8988T (cell line): ENCODE measurements around the gene CALML6.
"Not testable (repeated sequence)": the region's sequence is repeated elsewhere in the genome, so short reads cannot be mapped to it uniquely, and the experiment has no call there.

Source experiments
- DNase-seq: peaks from one replicate; pipeline ENCODE4 v3.0.0; 2011

The CALML6 gene, protein sequence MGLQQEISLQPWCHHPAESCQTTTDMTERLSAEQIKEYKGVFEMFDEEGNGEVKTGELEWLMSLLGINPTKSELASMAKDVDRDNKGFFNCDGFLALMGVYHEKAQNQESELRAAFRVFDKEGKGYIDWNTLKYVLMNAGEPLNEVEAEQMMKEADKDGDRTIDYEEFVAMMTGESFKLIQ

GRCh38 chr1:1914971-1915692 lies at the start of gene CALML6:
Gene CALML6, plus strand, starts transcription at chr1:1915260. Its CDS starts 21 bp downstream, at chr1:1915281.
- no peak for DNase-seq

GRCh38 chr1:1867164-1867563 lies 47.9 kb upstream of the CALML6 start:
- no peak for DNase-seq

- no peak for DNase-seq
Measured at GRCh38 chr1:1869469-1869868, 45.6 kb upstream of the CALML6 start.

- no peak for DNase-seq
Measured at GRCh38 chr1:1872329-1872994, 42.6 kb upstream of the CALML6 start.

- DNase-seq: no peak
Measured at GRCh38 chr1:1873186-1873585, 41.9 kb upstream of the CALML6 start.

DNA sequence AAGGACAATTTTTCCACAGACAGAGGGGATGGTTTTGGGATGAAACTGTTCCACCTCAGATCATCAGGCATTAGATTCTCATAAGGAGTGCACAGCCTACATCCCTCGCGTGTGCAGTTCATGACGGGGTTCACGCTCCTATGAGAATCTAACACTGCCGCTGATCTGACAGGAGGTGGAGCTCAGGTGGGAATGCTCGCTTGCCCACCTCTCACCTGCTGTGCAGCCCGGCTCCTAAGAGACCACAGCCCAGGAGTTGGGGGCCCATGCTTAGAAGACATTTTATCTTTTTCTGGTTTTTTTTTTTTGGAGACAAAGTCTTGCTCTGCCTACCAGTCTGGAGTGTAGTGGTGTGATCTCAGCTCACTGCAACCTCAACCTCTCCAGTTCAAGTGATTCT lies 40.2 kb upstream of the CALML6 start:
- DNase-seq: no peak

DNA sequence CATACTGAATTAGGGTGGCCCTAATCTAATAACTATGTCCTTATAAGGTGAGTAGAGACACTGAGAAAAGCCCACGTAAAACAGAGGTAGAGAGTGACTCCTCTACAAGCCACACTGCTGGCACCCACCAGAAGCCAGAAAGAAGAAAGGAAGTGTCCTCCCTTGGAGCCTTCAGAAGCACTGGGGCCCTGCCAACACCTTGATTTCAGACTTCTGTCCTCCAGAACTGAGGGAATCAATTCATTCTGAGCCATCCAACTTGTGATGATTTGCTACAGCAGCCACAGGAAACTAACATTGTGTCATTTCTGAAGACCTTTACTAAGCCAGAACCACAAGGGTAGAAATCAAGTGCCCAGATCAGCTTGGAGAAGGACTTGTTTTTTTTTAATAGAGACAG lies 39.1 kb upstream of the CALML6 start:
- DNase-seq: no peak

GRCh38 chr1:1876335-1876930 lies 38.6 kb upstream of the CALML6 start:
- no peak for DNase-seq

GRCh38 chr1:1877865-1878436 lies 37.1 kb upstream of the CALML6 start:
- DNase-seq: no peak

GRCh38 chr1:1879942-1880341 lies 35.1 kb upstream of the CALML6 start:
- DNase-seq: no peak

DNA sequence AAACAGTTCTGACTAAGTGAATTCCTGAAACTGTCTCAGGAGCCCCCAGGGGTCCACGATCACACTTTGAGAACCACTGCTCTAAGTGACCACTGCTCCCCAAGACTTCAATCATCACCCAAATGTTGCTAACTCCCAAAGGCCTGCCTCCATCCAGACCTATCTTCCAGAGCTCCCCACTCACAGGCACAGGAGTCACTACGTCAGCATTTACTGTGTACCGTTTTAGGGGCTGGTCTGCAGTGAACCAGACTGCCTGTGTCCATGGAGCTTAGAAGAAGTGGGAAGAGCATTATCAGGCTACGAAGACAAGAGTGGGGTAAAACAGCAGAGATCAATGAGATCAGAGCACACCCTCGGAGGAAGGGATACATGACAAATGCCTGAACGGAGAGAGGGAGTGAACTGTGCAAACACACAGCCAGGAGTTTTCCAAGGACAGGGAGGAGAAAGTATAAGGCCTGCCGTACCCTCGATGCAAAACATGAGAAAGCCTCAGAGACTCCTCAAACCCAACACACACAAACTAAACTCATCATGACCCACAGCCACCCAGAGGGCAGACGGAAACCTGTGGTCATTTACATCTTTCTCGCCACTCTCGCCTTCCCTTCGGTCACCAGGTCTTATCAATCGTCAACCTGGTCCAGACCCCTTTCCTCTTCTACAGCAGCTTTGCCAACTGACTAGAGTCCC lies 34.3 kb upstream of the CALML6 start:
- no peak for DNase-seq

DNA sequence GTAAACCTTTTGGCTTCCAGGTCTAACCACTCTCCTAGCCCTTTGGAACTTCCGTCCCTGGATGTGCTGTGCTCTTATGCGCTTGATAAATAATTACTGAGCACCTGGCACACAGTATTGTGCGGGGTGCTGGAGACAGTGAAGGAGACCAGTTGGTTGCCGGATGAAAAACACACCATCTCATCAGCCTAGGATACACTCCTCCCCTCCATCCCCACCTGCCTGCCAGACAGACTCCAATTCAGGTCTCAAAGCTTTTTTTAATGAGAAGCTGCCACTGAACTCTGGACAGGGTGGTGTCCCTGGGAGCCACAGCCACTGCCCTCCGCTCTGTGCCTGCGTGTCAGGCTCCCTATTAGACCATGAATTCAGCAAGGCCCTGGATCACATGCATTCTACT lies 33.3 kb upstream of the CALML6 start:
- DNase-seq: no peak

GRCh38 chr1:1883092-1883873 lies 31.8 kb upstream of the CALML6 start:
- DNase-seq: no peak

DNA sequence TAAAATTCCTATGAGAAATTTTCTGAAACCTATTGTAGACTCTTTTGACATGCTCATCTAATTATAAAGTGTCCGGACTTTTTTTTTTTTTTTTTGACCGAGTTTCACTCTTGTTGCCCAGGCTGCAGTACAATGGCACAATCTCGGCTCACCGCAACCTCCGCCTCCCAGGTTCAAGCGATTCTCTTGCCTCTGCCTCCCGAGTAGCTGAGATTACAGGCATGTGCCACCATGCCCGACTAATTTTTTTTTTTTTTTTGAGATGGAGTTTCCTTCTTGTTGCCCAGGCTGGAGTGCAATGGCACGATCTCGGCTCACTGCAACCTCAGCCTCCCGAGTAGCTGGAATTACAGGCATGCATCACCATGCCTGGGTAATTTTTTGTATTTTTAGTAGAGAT lies 31.2 kb upstream of the CALML6 start:
- not testable (repeated sequence) for DNase-seq

- DNase-seq: no peak
Measured at GRCh38 chr1:1889090-1889750, 25.8 kb upstream of the CALML6 start.

- DNase-seq: no peak
Measured at GRCh38 chr1:1889847-1890505, 25.1 kb upstream of the CALML6 start.

DNA sequence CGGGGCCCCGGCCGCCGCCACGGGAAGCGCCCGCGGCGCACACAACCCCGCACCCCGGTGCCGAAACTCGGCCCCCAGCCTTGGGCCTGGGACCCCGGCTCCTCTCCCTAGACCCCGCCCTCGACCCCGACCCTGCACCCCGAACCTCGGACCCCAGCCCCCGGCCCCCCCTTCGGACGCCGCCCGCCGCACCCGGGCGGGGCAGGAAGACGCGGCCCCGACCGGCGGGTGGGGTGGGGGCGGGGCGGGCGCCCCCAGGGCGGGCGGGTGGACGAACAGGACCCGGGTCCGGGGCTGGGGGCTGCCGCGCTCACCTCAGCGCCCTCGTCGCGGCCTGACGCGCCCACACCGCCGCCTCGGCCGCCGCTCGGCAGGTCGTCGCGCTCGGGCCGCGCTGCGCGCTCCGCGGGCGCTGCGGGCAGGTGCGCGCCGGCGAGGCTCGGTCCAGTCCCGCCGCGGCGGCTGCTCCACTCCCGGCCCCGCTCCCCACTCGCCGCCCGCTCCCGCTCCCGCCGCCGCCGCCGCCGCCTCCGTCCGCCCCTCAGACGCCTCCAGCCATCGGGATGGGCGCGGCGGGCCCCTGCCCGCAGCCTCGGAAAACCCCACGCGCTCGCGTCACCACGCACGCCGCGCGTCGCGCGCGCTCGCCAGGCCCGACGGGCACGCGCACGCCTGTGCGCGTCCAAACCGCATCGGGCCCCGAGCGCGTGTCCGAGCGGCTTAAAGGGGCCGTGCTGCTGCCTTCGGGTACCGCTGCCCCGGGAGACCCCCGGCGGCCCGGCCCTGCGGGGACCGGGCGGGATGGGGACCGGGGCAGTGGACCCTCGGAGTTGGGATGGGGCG lies 24.3 kb upstream of the CALML6 start, which contains the start of gene GNB1:
Gene GNB1, minus strand, starts transcription at position 582 of the 843 bp plus-strand sequence. CDS start 65,634 bp downstream, outside the sequence.
- peak; percentile 94 for DNase-seq

DNA sequence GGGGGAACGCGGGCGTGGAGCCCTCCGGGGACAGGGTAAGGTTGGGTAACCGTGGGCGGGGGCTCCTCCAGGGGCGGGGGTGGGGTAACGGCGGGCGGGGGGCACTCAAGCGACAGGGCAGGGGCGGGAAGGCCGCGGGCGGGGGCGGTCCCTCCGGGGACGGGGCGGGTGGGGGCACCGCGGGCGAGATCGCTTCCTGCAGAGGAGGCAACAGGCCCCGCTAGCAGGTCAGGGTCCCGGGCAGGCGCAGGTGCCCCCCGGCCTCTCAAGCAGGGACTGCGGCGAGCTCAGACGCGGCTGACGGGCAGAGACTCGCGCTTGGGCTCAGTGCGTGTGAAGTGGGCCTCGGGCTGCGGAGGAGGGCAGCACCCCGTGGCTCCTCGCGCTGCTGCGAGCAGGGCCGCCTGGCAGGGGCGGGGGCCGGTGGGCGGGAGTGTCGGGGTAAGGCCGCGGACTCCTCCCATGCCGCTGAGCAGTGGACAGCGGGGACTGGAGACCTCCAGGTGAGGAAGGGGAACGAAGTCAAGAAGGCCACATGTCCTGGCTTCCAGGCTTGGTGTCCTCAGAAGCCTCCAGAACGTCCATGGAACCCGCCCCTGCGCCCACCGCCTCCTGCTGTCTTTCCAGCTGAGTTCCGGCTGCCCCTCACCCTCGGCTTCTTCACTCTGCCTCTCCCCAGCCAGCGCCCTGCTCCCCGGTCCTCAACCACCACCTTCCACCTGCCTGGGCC lies 23.5 kb upstream of the CALML6 start:
- DNase-seq: peak; percentile 73
